WTC11 (cell line): ENCODE results near the gene LOXL3. TPM values are rescaled to one million over a fixed set of nuclear protein-coding genes. Genes with fewer than 3 reads are reported as not detected.

Experiments
- ATAC-seq: fragments of 200-7000 bp; cut with Tn5 transposase; 2 replicates; pipeline ENCODE4 v1.10.0; 2021; ENCODE audit warnings: mild to moderate bottlenecking, moderate library complexity
- CTCF ChIA-PET: fragments of 300-600 bp; sonication (Branson Sonifier 250); formaldehyde crosslinking; loops from one replicate; lab custom pipeline; 2021; ENCODE audit warnings: antibody characterized with exemption; lab: Charles Lee
- POLR2A ChIA-PET: fragments of 350-600 bp; sonication (Branson Sonifier 250); formaldehyde crosslinking; loops from one replicate; lab custom pipeline; 2021; ENCODE audit warnings: antibody characterized with exemption; lab: Charles Lee
- DNase-seq: peaks from one replicate; pipeline ENCODE4 v3.0.0; 2021; ENCODE audit warnings: low spot score
- H3K27ac Mint-ChIP-seq: 2 replicates; pipeline ENCODE4 v1.8.0; 2021; ENCODE audit warnings: mixed read lengths
- H3K27me3 Mint-ChIP-seq: 2 replicates; pipeline ENCODE4 v1.8.0; 2021; ENCODE audit warnings: low read depth, mild to moderate bottlenecking, moderate library complexity, mixed read lengths
- H3K36me3 Mint-ChIP-seq: 2 replicates; pipeline ENCODE4 v1.8.0; 2021; ENCODE audit warnings: mixed read lengths
- H3K4me1 Mint-ChIP-seq: 2 replicates; pipeline ENCODE4 v1.8.0; 2022; ENCODE audit warnings: mixed read lengths
- H3K4me3 Mint-ChIP-seq: 2 replicates; pipeline ENCODE4 v1.8.0; 2021; ENCODE audit warnings: mild to moderate bottlenecking, moderate library complexity, mixed read lengths
- H3K9me3 Mint-ChIP-seq: 2 replicates; pipeline ENCODE4 v1.8.0; 2021; ENCODE audit warnings: mixed read lengths
- CTCF ChIP-seq: fragments of 200-600 bp; IDR thresholded peaks from 2 replicates; pipeline ENCODE4 v1.8.0; 2022; ENCODE audit warnings: antibody characterized with exemption
- ESRRA ChIP-seq: sonication (generic); formaldehyde crosslinking; IDR thresholded peaks from 2 replicates; pipeline ENCODE4 v1.8.1; 2022; ENCODE audit warnings: mild to moderate bottlenecking, missing genetic modification reagents, borderline replicate concordance
- GRHL2 ChIP-seq: fragments of 250-450 bp; sonication (Bioruptor Pico); IDR thresholded peaks from 2 replicates; pipeline ENCODE4 v1.8.0; 2022; ENCODE audit warnings: mild to moderate bottlenecking, moderate library complexity; ENCODE audit not compliant: insufficient replicate concordance, severe bottlenecking
- MLX ChIP-seq: sonication (generic); formaldehyde crosslinking; IDR thresholded peaks from 2 replicates; pipeline ENCODE4 v1.8.1; 2023; ENCODE audit warnings: mild to moderate bottlenecking, missing genetic modification reagents, moderate library complexity
- NR1H2 ChIP-seq: sonication (generic); formaldehyde crosslinking; IDR thresholded peaks from 2 replicates; pipeline ENCODE4 v1.9.0; 2021; ENCODE audit warnings: mild to moderate bottlenecking, moderate library complexity, missing genetic modification reagents
- OVOL2 ChIP-seq: fragments of 250-450 bp; sonication (Bioruptor Pico); IDR thresholded peaks from 2 replicates; pipeline ENCODE4 v1.9.0; 2021; ENCODE audit warnings: mild to moderate bottlenecking, borderline replicate concordance
- SOX15 ChIP-seq: fragments of 250-450 bp; sonication (Bioruptor Pico); IDR thresholded peaks from 2 replicates; pipeline ENCODE4 v1.9.0; 2021; ENCODE audit warnings: mild to moderate bottlenecking
- STAT6 ChIP-seq: sonication (generic); formaldehyde crosslinking; conservative IDR thresholded peaks from 2 replicates; pipeline ENCODE4 v1.8.1; 2023; ENCODE audit warnings: mild to moderate bottlenecking, low read depth, missing genetic modification reagents, moderate library complexity
- TCF7 ChIP-seq: sonication (generic); formaldehyde crosslinking; IDR thresholded peaks from 2 replicates; pipeline ENCODE4 v1.8.0; 2022; ENCODE audit warnings: mild to moderate bottlenecking, low read depth, missing genetic modification reagents, moderate library complexity
- TP53 ChIP-seq: sonication (generic); formaldehyde crosslinking; IDR thresholded peaks from 2 replicates; pipeline ENCODE4 v1.8.1; 2023; ENCODE audit warnings: mild to moderate bottlenecking, missing genetic modification reagents
- ZMAT4 ChIP-seq: fragments of 250-450 bp; sonication (Bioruptor Pico); IDR thresholded peaks from 2 replicates; pipeline ENCODE4 v1.9.0; 2021; ENCODE audit warnings: mild to moderate bottlenecking
- ZNF219 ChIP-seq: sonication (generic); formaldehyde crosslinking; IDR thresholded peaks from 2 replicates; pipeline ENCODE4 v1.8.0; 2023; ENCODE audit warnings: missing genetic modification reagents, mild to moderate bottlenecking, borderline replicate concordance
- ZNF423 ChIP-seq: fragments of 250-450 bp; sonication (Bioruptor Pico); IDR thresholded peaks from 2 replicates; pipeline ENCODE4 v2.1.2; 2022; ENCODE audit warnings: mild to moderate bottlenecking, moderate library complexity
- ZNF671 ChIP-seq: fragments of 250-450 bp; sonication (Bioruptor Pico); IDR thresholded peaks from 2 replicates; pipeline ENCODE4 v1.8.0; 2021; ENCODE audit warnings: mild to moderate bottlenecking
- total RNA-seq: library from RNA; stranded (reverse); gene quantifications from 3 replicates; pipeline ENCODE4 v1.2.3, GENCODE V29; 2021
- TF ChIP-seq, protein P1 (sequence below): fragments of 250-450 bp; sonication (Bioruptor Pico); conservative IDR thresholded peaks from 2 replicates; pipeline ENCODE4 v1.9.0; 2021; ENCODE audit warnings: mild to moderate bottlenecking
- TF ChIP-seq, protein P2 (sequence below): sonication (generic); formaldehyde crosslinking; IDR thresholded peaks from 2 replicates; pipeline ENCODE4 v1.8.1; 2022; ENCODE audit warnings: missing genetic modification reagents, borderline replicate concordance
- TF ChIP-seq, protein P3 (sequence below): sonication (generic); formaldehyde crosslinking; IDR thresholded peaks from 2 replicates; pipeline ENCODE4 v1.8.1; 2023; ENCODE audit warnings: mild to moderate bottlenecking, moderate library complexity, missing genetic modification reagents
- TF ChIP-seq, protein P4 (sequence below): sonication (generic); formaldehyde crosslinking; IDR thresholded peaks from 2 replicates; pipeline ENCODE4 v1.8.1; 2023; ENCODE audit warnings: mild to moderate bottlenecking, missing genetic modification reagents
- TF ChIP-seq, protein P5 (sequence below): sonication (generic); formaldehyde crosslinking; IDR thresholded peaks from 2 replicates; pipeline ENCODE4 v1.8.1; 2022; ENCODE audit warnings: low read depth, mild to moderate bottlenecking, moderate library complexity, missing genetic modification reagents, borderline replicate concordance

Gene LOXL3
- total RNA-seq, 1 experiment from 2014 or later, result 21.1 TPM

DNA sequence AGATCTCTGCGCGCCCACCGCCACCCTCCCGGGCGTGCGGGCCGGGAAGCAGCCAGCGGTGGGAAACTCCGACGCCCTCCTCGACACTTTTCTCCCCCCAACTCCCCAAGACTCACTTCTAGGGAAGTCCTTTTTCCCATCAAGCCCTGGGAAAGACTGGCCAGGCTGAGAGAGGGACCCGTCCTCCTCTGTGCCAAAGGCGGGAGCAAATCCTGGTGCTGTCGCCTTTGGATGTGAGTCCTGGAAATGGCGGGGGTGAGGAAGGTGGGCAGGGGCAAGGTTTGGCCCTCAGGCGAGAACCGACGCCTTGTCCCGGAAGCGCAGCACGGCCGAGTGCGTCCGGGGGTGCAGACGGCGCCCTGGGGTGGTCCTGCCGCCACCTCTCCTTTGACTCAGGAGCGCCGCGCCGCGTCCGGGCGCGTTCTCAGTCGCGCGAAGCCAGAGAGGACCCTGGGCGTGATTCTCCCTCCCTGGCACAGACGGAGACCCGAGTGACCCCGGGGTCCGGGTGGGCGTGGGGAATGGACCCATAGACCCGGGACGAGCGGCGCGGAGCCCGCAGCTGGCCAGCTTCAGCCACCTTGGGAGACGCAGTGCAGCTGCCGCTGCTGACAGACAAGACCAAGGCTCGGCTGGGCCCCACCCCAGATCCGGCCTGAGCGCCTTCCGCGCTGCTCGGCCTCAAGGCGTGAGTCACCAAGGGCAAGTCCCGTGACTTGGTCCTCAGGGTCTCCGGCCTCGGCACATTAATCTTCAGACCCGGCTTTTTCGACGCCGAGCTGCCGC lies 50.8 kb downstream of the LOXL3 start:
- Mint-ChIP-seq H3K4me3 (peak overlapping the region; percentile 81), H3K9me3 (no peaks in the 10 kb centered on the region), H3K27me3 (peaks cover 92% of the 10 kb centered on the region), H3K4me1 (peaks cover 54% of the 10 kb centered on the region), H3K27ac (no peak overlapping the region), H3K36me3 (peaks cover 22% of the 10 kb centered on the region)
- DNase-seq (peak; percentile 63), ATAC-seq (peak; percentile 4)
- ChIA-PET CTCF (interaction anchor here (1.0 to 6.0 kb wide), 6 partner anchors 14 to 84 kb away, joined by 3 to 43 read pairs (median 4); partner anchors contain the start of genes CCDC142 and TTC31), POLR2A (interaction anchor here (0.7 to 1.8 kb wide), 5 partner anchors 20 to 63 kb away, joined by 3 to 13 read pairs (median 4); partner anchors contain the start of genes CCDC142, TTC31 and WBP1)
- TF ChIP-seq CTCF, result no peak
- TF ChIP-seq STAT6 (CRISPR knock-in tag), result no peak
- no peak for TF ChIP-seq NR1H2 (CRISPR knock-in tag)
- no peak for TF ChIP-seq TP53 (CRISPR knock-in tag)
- no peak for TF ChIP-seq OVOL2 (CRISPR knock-in tag)
- TF ChIP-seq, protein P1, sequence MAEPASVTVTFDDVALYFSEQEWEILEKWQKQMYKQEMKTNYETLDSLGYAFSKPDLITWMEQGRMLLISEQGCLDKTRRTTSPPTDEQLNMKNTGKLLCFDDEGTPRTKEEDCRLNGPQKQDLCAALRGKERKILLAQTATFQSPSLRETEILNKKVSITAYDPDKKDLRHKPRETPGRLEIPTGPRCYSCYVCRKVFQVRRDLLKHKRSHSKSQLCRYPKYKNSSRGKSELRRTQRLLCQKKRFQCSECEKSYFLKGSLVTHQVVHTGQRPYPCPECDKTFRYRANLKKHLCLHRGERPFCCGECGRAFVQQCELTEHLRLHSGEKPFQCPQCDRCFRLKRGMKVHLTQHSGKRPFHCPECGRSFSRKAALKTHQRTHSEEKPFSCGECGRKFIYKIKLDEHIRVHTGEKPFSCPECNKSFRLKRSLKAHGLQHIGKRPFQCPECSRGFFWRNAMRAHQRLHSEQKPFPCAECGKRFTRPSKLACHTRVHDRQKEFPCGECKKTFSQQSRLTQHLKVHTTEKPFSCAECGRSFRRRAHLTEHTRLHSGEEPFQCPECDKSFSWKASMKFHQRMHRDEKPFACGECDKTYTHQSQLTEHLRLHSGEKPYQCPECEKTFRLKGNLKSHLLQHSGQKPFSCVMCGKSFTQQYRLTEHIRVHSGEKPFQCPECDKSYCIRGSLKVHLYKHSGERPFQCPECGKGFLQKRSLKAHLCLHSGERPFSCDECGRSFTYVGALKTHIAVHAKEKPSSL (CRISPR knock-in tag), result no peak
- TF ChIP-seq GRHL2 (CRISPR knock-in tag), result no peak
- TF ChIP-seq ZNF423 (CRISPR knock-in tag), result peak; percentile 92
- TF ChIP-seq, protein P2, sequence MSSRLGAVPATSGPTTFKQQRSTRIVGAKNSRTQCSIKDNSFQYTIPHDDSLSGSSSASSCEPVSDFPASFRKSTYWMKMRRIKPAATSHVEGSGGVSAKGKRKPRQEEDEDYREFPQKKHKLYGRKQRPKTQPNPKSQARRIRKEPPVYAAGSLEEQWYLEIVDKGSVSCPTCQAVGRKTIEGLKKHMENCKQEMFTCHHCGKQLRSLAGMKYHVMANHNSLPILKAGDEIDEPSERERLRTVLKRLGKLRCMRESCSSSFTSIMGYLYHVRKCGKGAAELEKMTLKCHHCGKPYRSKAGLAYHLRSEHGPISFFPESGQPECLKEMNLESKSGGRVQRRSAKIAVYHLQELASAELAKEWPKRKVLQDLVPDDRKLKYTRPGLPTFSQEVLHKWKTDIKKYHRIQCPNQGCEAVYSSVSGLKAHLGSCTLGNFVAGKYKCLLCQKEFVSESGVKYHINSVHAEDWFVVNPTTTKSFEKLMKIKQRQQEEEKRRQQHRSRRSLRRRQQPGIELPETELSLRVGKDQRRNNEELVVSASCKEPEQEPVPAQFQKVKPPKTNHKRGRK, result no peak
- TF ChIP-seq MLX (CRISPR knock-in tag), result no peak
- TF ChIP-seq SOX15 (CRISPR knock-in tag), result no peak
- TF ChIP-seq, protein P3, sequence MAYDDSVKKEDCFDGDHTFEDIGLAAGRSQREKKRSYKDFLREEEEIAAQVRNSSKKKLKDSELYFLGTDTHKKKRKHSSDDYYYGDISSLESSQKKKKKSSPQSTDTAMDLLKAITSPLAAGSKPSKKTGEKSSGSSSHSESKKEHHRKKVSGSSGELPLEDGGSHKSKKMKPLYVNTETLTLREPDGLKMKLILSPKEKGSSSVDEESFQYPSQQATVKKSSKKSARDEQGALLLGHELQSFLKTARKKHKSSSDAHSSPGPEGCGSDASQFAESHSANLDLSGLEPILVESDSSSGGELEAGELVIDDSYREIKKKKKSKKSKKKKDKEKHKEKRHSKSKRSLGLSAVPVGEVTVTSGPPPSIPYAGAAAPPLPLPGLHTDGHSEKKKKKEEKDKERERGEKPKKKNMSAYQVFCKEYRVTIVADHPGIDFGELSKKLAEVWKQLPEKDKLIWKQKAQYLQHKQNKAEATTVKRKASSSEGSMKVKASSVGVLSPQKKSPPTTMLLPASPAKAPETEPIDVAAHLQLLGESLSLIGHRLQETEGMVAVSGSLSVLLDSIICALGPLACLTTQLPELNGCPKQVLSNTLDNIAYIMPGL (CRISPR knock-in tag), result peak; percentile 64; the same call in 1 of the 2 replicates
- TF ChIP-seq ZNF219 (CRISPR knock-in tag), result no peak
- no peak for TF ChIP-seq ZMAT4
- TF ChIP-seq ESRRA (CRISPR knock-in tag), result no peak
- TF ChIP-seq, protein P4, sequence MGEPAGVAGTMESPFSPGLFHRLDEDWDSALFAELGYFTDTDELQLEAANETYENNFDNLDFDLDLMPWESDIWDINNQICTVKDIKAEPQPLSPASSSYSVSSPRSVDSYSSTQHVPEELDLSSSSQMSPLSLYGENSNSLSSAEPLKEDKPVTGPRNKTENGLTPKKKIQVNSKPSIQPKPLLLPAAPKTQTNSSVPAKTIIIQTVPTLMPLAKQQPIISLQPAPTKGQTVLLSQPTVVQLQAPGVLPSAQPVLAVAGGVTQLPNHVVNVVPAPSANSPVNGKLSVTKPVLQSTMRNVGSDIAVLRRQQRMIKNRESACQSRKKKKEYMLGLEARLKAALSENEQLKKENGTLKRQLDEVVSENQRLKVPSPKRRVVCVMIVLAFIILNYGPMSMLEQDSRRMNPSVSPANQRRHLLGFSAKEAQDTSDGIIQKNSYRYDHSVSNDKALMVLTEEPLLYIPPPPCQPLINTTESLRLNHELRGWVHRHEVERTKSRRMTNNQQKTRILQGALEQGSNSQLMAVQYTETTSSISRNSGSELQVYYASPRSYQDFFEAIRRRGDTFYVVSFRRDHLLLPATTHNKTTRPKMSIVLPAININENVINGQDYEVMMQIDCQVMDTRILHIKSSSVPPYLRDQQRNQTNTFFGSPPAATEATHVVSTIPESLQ, result no peak
- no peak for TF ChIP-seq ZNF671 (CRISPR knock-in tag)
- TF ChIP-seq, protein P5, sequence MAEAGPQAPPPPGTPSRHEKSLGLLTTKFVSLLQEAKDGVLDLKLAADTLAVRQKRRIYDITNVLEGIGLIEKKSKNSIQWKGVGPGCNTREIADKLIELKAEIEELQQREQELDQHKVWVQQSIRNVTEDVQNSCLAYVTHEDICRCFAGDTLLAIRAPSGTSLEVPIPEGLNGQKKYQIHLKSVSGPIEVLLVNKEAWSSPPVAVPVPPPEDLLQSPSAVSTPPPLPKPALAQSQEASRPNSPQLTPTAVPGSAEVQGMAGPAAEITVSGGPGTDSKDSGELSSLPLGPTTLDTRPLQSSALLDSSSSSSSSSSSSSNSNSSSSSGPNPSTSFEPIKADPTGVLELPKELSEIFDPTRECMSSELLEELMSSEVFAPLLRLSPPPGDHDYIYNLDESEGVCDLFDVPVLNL (CRISPR knock-in tag), result 0 out of 2 replicates have a peak, but pooled peaks have one; percentile 41
- no peak for TF ChIP-seq TCF7 (CRISPR knock-in tag)
